Stimulated activated naive B cell treated with anti-CD40 and anti-IgM and Interleukin-4, amounts not matched to agents 10 μg/mL and 1 μg/mL and 100 μg/mL, for 72 hours (primary cell): Measurements from ENCODE around the gene PAN3.

ENCODE experiments used
- ATAC-seq, 2 donors: fragments of 150-1000 bp; cut with Tn5 transposase; replicated peaks; 2 replicates each; pipeline ENCODE4 v1.10.0; 2021; ENCODE audit warnings: moderate library complexity in 1 of 2
- DNase-seq: peaks from one replicate; pipeline ENCODE4 v3.0.0; 2021
- H3K27ac Mint-ChIP-seq: one replicate; pipeline ENCODE4 v1.8.0; 2022; ENCODE audit warnings: mild to moderate bottlenecking, mixed read lengths
- H3K27me3 Mint-ChIP-seq, 2 donors: one replicate each; pipeline ENCODE4 v1.8.0; 2022; ENCODE audit warnings: mixed read lengths in 2 of 2
- H3K36me3 Mint-ChIP-seq, 2 donors: one replicate each; pipeline ENCODE4 v1.8.0; 2022; ENCODE audit warnings: mixed read lengths in 2 of 2, mild to moderate bottlenecking in 1 of 2
- H3K4me1 Mint-ChIP-seq, 2 donors: one replicate each; pipeline ENCODE4 v1.8.0; 2022; ENCODE audit warnings: mixed read lengths in 2 of 2, mild to moderate bottlenecking in 1 of 2
- H3K4me3 Mint-ChIP-seq, 2 donors: one replicate each; pipeline ENCODE4 v1.8.0; 2022; ENCODE audit warnings: mild to moderate bottlenecking in 2 of 2, mixed read lengths in 2 of 2, moderate library complexity in 1 of 2
- H3K9me3 Mint-ChIP-seq, 2 donors: one replicate each; pipeline ENCODE4 v1.8.0; 2022; ENCODE audit warnings: mixed read lengths in 2 of 2, mild to moderate bottlenecking in 1 of 2

Gene PAN3

DNA sequence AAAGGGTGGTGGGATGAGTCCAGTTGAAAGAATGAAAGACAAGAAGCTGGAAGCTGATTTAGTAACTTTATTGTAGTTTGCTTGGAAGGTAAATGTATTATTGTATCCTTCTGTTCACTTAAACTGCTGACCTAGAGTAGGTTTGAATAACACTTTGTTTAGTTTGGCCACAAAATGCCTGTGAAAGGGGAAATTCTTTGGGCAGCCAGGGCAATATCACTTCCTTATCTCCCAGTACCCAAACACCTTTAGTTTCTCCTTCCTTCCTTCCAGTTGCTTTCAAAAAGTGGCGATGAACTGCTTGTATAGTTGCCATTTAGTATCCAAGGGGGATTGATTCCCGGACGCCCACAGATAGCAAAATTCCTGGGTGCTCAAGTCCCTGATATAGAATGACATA lies 120.1 kb downstream of the PAN3 start:
- DNase-seq, result no peak
- no peak overlapping the region for H3K27ac Mint-ChIP-seq
- peaks cover 32 to 39% of the 10 kb centered on the region in 2 donors for H3K36me3 Mint-ChIP-seq
- peak in 1 of 2 donors; percentile 29 for ATAC-seq
- peaks cover 14 to 38% of the 10 kb centered on the region in 2 donors for H3K4me1 Mint-ChIP-seq
- no peak overlapping the region for H3K4me3 Mint-ChIP-seq
- peaks cover 3 to 4% of the 10 kb centered on the region in 2 donors for H3K9me3 Mint-ChIP-seq
- H3K27me3 Mint-ChIP-seq, result no peaks in the 10 kb centered on the region

DNA sequence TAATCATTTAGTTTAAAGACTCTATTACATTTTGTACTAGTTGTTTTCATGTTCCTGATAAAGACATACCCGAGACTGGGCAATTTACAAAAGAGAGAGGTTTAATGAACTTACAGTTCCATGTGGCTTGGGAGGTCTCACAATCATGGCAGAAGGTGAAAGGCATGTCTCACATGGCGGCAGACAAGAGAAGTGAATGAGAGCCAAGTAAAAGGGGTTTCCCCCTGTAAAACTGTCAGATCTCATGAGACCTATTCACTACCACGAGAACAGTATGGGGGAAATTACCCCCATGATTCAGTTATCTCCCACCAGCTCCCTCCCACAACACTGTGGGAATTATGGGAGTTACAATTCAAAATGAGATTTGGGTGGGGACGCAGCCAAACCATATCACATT lies 129.2 kb downstream of the PAN3 start:
- DNase-seq, result no peak
- peaks cover 5 to 15% of the 10 kb centered on the region in 2 donors for H3K4me1 Mint-ChIP-seq
- H3K9me3 Mint-ChIP-seq, result peaks cover 7 to 15% of the 10 kb centered on the region in 2 donors
- H3K27me3 Mint-ChIP-seq, result no peaks in the 10 kb centered on the region
- no peak for ATAC-seq
- H3K27ac Mint-ChIP-seq, result peak overlapping the region; percentile 56
- H3K36me3 Mint-ChIP-seq, result peaks cover 35 to 51% of the 10 kb centered on the region in 2 donors
- no peak overlapping the region for H3K4me3 Mint-ChIP-seq

DNA sequence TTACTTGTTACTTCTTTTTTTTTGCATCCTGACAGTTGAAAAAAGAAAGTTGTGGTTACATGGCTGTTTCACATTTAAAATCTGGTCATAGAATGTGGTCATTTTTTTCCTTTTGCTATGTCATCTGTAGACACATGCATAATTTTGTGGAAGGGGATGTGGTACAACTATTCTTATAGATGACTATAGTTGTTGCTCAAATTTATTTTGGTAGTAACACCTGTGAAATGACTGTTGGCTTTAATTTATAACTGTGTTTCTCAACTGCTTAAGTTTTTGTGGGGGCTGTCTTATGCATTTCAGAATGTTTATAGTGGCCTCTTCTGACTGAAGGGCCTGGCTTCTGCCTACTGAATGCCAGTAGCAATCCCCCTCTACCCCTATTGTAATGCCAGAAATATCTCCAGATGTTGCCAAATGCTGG lies 130.5 kb downstream of the PAN3 start:
- H3K36me3 Mint-ChIP-seq, result peaks cover 28 to 41% of the 10 kb centered on the region in 2 donors
- peak overlapping the region; percentile 43 for H3K27ac Mint-ChIP-seq
- no peak for DNase-seq
- peaks cover 5 to 15% of the 10 kb centered on the region in 2 donors for H3K4me1 Mint-ChIP-seq
- peaks cover 4 to 9% of the 10 kb centered on the region in 2 donors for H3K9me3 Mint-ChIP-seq
- no peaks in the 10 kb centered on the region for H3K27me3 Mint-ChIP-seq
- H3K4me3 Mint-ChIP-seq, result no peak overlapping the region
- peak; percentile 99 for ATAC-seq

DNA sequence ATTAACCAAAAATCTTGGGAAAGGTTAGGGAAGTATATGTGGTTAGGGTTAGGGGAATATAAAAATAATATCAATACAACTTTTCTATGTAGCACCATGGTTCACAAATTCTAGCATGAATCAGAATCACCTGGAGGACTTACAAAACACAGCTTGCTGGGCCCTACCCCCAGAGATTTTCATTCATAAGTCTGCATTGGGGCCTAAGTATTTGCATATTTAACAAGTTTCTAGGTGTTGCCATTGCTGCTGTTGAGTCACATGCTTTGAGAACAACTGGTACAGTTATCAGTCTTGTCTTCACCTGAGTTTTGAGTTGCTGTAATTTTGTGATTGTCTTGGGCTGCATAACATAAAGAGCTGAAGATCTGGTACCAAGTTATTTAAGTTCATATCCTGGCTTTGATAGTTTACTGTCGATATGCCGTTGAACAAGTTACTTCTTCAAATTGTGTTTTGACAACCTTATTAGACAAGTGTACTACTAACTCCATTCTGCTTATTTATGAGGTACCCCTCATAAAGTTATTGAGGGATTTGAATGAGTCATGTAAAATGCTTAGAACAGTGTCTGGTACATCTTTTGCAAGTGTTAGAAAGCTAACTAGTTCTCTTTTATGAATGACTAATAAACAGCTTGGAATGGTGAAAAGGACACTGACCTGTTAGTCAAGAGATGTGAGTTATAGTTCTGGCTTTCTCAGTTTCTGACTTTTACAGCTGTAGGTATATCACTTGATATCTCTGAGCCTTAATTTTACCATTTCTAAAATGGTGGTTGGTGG lies 132.9 kb downstream of the PAN3 start:
- peaks cover 23 to 41% of the 10 kb centered on the region in 2 donors for H3K36me3 Mint-ChIP-seq
- ATAC-seq, result no peak
- H3K27ac Mint-ChIP-seq, result no peak overlapping the region
- no peak overlapping the region for H3K4me3 Mint-ChIP-seq
- H3K27me3 Mint-ChIP-seq, result no peaks in the 10 kb centered on the region
- no peak for DNase-seq
- peaks cover 5 to 15% of the 10 kb centered on the region in 2 donors for H3K4me1 Mint-ChIP-seq
- H3K9me3 Mint-ChIP-seq, result peaks cover 4 to 7% of the 10 kb centered on the region in 2 donors

GRCh38 chr13:28273919-28274318 lies 135.6 kb downstream of the PAN3 start:
- no peak overlapping the region for H3K4me3 Mint-ChIP-seq
- ATAC-seq, result no peak
- H3K27me3 Mint-ChIP-seq, result no peaks in the 10 kb centered on the region
- H3K4me1 Mint-ChIP-seq, result peaks cover 2 to 3% of the 10 kb centered on the region in 2 donors
- DNase-seq, result no peak
- no peaks in the 10 kb centered on the region for H3K9me3 Mint-ChIP-seq
- H3K27ac Mint-ChIP-seq, result no peak overlapping the region
- peaks cover 14 to 33% of the 10 kb centered on the region in 2 donors for H3K36me3 Mint-ChIP-seq

DNA sequence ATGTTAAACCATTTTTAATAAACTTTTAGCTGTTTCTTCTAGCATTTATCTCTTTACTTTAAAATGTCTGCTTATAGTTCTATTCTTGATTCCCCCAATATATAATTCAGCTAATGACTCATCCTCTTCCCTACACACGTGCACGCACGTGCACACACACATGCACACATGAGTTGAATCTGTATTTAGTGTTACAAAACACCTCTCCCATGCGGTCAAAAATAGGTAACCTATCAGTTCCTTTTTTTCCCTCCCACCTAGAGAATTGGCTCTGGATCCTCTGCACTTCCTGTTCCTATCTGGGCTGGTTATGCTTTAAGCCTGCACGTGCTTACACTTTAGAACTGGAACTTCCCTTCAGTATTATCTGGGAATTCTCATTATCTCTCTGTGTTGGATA lies 144.1 kb downstream of the PAN3 start:
- H3K4me1 Mint-ChIP-seq, result peaks cover 13 to 16% of the 10 kb centered on the region in 2 donors
- ATAC-seq (peak; percentile 53), DNase-seq (no peak)
- no peaks in the 10 kb centered on the region for H3K27me3 Mint-ChIP-seq
- no peak overlapping the region for H3K27ac Mint-ChIP-seq
- no peaks in the 10 kb centered on the region for H3K9me3 Mint-ChIP-seq
- peaks cover 29 to 59% of the 10 kb centered on the region in 2 donors for H3K36me3 Mint-ChIP-seq
- H3K4me3 Mint-ChIP-seq, result no peak overlapping the region

- Mint-ChIP-seq H3K27ac (no peak overlapping the region), H3K27me3 (no peaks in the 10 kb centered on the region), H3K4me3 (no peak overlapping the region), H3K36me3 (peaks cover 32 to 58% of the 10 kb centered on the region in 2 donors), H3K9me3 (no peaks in the 10 kb centered on the region), H3K4me1 (peaks cover 13 to 16% of the 10 kb centered on the region in 2 donors)
- no peak for DNase-seq
- no peak for ATAC-seq
Observed at GRCh38 chr13:28283600-28283999, 145.3 kb downstream of the PAN3 start.

- H3K9me3 Mint-ChIP-seq, result no peaks in the 10 kb centered on the region
- H3K4me1 Mint-ChIP-seq, result peaks cover 13 to 16% of the 10 kb centered on the region in 2 donors
- peaks cover 31 to 54% of the 10 kb centered on the region in 2 donors for H3K36me3 Mint-ChIP-seq
- DNase-seq (no peak), ATAC-seq (peak; percentile 34 to 41)
- H3K27me3 Mint-ChIP-seq, result no peaks in the 10 kb centered on the region
- H3K4me3 Mint-ChIP-seq, result no peak overlapping the region
- H3K27ac Mint-ChIP-seq, result peak overlapping the region; percentile 39
Observed at GRCh38 chr13:28286263-28286662, 147.9 kb downstream of the PAN3 start.

- no peaks in the 10 kb centered on the region for H3K27me3 Mint-ChIP-seq
- H3K27ac Mint-ChIP-seq, result peak overlapping the region; percentile 26
- no peak for ATAC-seq
- H3K9me3 Mint-ChIP-seq, result no peaks in the 10 kb centered on the region
- no peak overlapping the region for H3K4me3 Mint-ChIP-seq
- H3K4me1 Mint-ChIP-seq, result peaks cover 21% of the 10 kb centered on the region in 2 donors
- no peak for DNase-seq
- H3K36me3 Mint-ChIP-seq, result peaks cover 21 to 23% of the 10 kb centered on the region in 2 donors
Observed at GRCh38 chr13:28297341-28297740, 159.0 kb downstream of the PAN3 start.

DNA sequence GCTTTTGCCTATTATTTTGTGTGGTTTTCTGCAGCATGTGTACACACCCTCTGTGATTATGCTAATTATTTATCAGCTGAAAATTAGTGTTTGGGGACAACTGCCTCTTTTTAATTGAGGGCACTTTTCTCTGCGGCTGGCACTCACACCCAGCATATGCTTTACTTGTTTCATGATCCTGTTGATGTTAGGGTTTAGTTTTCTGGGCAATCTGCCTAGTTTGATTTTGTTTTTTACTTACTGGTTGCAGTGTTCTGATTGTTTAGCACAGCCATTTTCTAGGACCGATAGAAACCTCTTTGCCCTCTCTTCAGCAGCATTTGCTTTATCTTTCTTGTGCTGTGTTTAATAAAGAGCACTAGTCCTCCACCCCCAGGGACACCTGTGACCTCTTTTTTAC lies 161.6 kb downstream of the PAN3 start:
- Mint-ChIP-seq H3K27ac (no peak overlapping the region), H3K4me1 (peaks cover 24% of the 10 kb centered on the region in 2 donors), H3K36me3 (peaks cover 14 to 27% of the 10 kb centered on the region in 2 donors), H3K4me3 (no peak overlapping the region), H3K27me3 (no peaks in the 10 kb centered on the region), H3K9me3 (no peaks in the 10 kb centered on the region)
- DNase-seq (no peak), ATAC-seq (no peak)

DNA sequence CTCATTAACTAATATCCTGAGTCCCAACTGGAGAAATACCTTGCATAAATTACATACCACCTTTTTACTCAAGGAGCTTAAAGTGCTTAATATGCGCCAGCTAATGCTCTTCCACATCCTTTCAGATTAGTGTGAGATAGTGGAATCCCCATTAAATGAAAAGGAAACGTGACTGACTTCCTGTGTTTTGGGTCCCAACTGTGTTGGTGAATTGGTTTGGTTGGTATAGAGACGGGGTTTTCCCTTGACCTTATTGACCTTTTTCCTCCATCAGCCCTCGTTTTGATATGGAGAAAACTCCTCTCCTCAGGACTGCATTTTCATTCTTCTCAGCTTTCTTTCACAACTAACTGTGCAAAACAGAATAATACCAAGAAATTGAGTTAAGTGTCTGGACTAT lies 163.5 kb downstream of the PAN3 start:
- DNase-seq (no peak), ATAC-seq (peak in 1 of 2 donors; percentile 68)
- Mint-ChIP-seq H3K9me3 (no peaks in the 10 kb centered on the region), H3K4me1 (peaks cover 23 to 24% of the 10 kb centered on the region in 2 donors), H3K27ac (no peak overlapping the region), H3K27me3 (no peaks in the 10 kb centered on the region), H3K36me3 (peaks cover 4 to 17% of the 10 kb centered on the region in 2 donors), H3K4me3 (no peak overlapping the region)

- no peaks in the 10 kb centered on the region for H3K9me3 Mint-ChIP-seq
- H3K4me1 Mint-ChIP-seq, result peaks cover 10 to 13% of the 10 kb centered on the region in 2 donors
- H3K36me3 Mint-ChIP-seq, result peaks cover 10 to 29% of the 10 kb centered on the region in 2 donors
- H3K4me3 Mint-ChIP-seq, result no peak overlapping the region
- H3K27me3 Mint-ChIP-seq, result no peaks in the 10 kb centered on the region
- no peak for ATAC-seq
- DNase-seq, result no peak
- no peak overlapping the region for H3K27ac Mint-ChIP-seq
Observed at GRCh38 chr13:28306325-28306724, 168.0 kb downstream of the PAN3 start.

DNA sequence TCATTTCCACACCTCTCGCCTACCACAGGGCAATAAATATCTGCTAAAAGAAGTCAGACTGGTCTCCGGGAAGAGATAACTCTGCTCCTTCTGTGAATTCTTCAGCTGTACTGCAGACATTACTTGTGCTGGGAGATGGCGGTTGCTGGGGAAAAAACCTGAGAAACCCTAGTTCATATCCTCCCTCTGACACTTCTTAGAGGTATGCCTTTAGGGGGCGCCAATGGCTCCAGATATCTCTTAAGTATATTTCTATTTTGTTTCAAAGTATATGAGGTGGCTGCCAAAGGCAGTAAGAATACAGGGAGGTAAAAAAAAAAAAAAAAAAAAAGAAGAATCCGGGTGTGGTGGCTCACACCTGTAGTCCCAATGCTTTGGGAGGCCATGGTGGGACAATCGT lies 175.2 kb downstream of the PAN3 start:
- no peaks in the 10 kb centered on the region for H3K9me3 Mint-ChIP-seq
- DNase-seq, result no peak
- peaks cover 4 to 19% of the 10 kb centered on the region in 2 donors for H3K36me3 Mint-ChIP-seq
- H3K27ac Mint-ChIP-seq, result no peak overlapping the region
- no peak overlapping the region for H3K4me3 Mint-ChIP-seq
- H3K27me3 Mint-ChIP-seq, result no peaks in the 10 kb centered on the region
- ATAC-seq, result peak; percentile 51 to 59
- peaks cover 5 to 10% of the 10 kb centered on the region in 2 donors for H3K4me1 Mint-ChIP-seq

GRCh38 chr13:28314879-28315278 lies 176.5 kb downstream of the PAN3 start:
- H3K4me1 Mint-ChIP-seq, result peaks cover 5 to 10% of the 10 kb centered on the region in 2 donors
- H3K9me3 Mint-ChIP-seq, result no peaks in the 10 kb centered on the region
- H3K27ac Mint-ChIP-seq, result no peak overlapping the region
- ATAC-seq (no peak), DNase-seq (no peak)
- H3K27me3 Mint-ChIP-seq, result no peaks in the 10 kb centered on the region
- H3K36me3 Mint-ChIP-seq, result peaks cover 6 to 23% of the 10 kb centered on the region in 2 donors
- H3K4me3 Mint-ChIP-seq, result no peak overlapping the region

GRCh38 chr13:28316129-28316528 lies 177.8 kb downstream of the PAN3 start:
- H3K9me3 Mint-ChIP-seq, result no peaks in the 10 kb centered on the region
- DNase-seq (no peak), ATAC-seq (no peak)
- H3K4me1 Mint-ChIP-seq, result peaks cover 5 to 10% of the 10 kb centered on the region in 2 donors
- H3K27ac Mint-ChIP-seq, result no peak overlapping the region
- H3K4me3 Mint-ChIP-seq, result no peak overlapping the region
- H3K36me3 Mint-ChIP-seq, result peaks cover 4 to 20% of the 10 kb centered on the region in 2 donors
- H3K27me3 Mint-ChIP-seq, result no peaks in the 10 kb centered on the region
